SH-SY5Y (cell line): ENCODE data around the gene IPO13.

Source experiments
- GATA2 ChIP-seq: IDR thresholded peaks from 2 replicates; pipeline ENCODE4 v1.6.1; 2011; ENCODE audit warnings: mild to moderate bottlenecking, low read depth, low read length
- GATA3 ChIP-seq: IDR thresholded peaks from 2 replicates; pipeline ENCODE4 v1.6.1; 2011; ENCODE audit warnings: low read depth, mild to moderate bottlenecking, low read length, moderate library complexity

- no peak for TF ChIP-seq GATA2
- no peak for TF ChIP-seq GATA3
Measured at GRCh38 chr1:43982241-43982640, 35.5 kb downstream of the IPO13 start.
